Measurements from ENCODE around the gene ZNF500. TPM values are rescaled to one million over a fixed set of nuclear protein-coding genes. Genes with fewer than 3 reads are reported as not detected.

Gene ZNF500
- total RNA-seq, 4 donors from 2014 or later = 7.9 to 17.6 (median 12.4) TPM

- H3K27me3 ChIP-seq = no peaks in the 10 kb centered on the region
- H3K4me3 ChIP-seq = no peak overlapping the region
- peaks cover 19% of the 10 kb centered on the region for H3K4me1 ChIP-seq
- DNase-seq (ENCODE audit: low spot score in 2 of 2) = no peak
- no peaks in the 10 kb centered on the region for H3K9me3 ChIP-seq
- H3K36me3 ChIP-seq = peaks cover 73% of the 10 kb centered on the region
- H3K27ac ChIP-seq = no peak overlapping the region
- no peak for TF ChIP-seq EP300 (IDR thresholded peaks at IDR 0.05)
- TF ChIP-seq POLR2AphosphoS5 (IDR thresholded peaks at IDR 0.05) = no peak
- no peak for TF ChIP-seq POLR2A (IDR thresholded peaks at IDR 0.05)
- TF ChIP-seq CTCF (IDR thresholded peaks at IDR 0.05) = no peak
- 90% methylated on average over 2 of the region's 9 CpGs for WGBS
Measured at GRCh38 chr16:4762205-4762604, 4.8 kb downstream of the ZNF500 start.

GRCh38 chr16:4760221-4760910 lies 6.6 kb downstream of the ZNF500 start:
- no peak overlapping the region for H3K27ac ChIP-seq
- 85% methylated on average over 15 of the region's 23 CpGs for WGBS
- no peak for DNase-seq (ENCODE audit: low spot score in 2 of 2)
- TF ChIP-seq CTCF (IDR thresholded peaks at IDR 0.05) (no peak), POLR2AphosphoS5 (IDR thresholded peaks at IDR 0.05) (no peak), EP300 (IDR thresholded peaks at IDR 0.05) (no peak), POLR2A (IDR thresholded peaks at IDR 0.05) (no peak)
- H3K4me3 ChIP-seq = no peak overlapping the region
- no peaks in the 10 kb centered on the region for H3K27me3 ChIP-seq
- peaks cover 6% of the 10 kb centered on the region for H3K4me1 ChIP-seq
- peaks cover 90% of the 10 kb centered on the region for H3K36me3 ChIP-seq
- no peaks in the 10 kb centered on the region for H3K9me3 ChIP-seq

GRCh38 chr16:4755687-4756086 lies 11.3 kb downstream of the ZNF500 start:
- no peaks in the 10 kb centered on the region for H3K9me3 ChIP-seq
- no peak for DNase-seq (ENCODE audit: low spot score in 2 of 2)
- peaks cover 97% of the 10 kb centered on the region for H3K36me3 ChIP-seq
- TF ChIP-seq POLR2A (IDR thresholded peaks at IDR 0.05) (no peak), POLR2AphosphoS5 (IDR thresholded peaks at IDR 0.05) (no peak), EP300 (IDR thresholded peaks at IDR 0.05) (no peak), CTCF (IDR thresholded peaks at IDR 0.05) (no peak)
- 95% methylated on average over 6 of the region's 6 CpGs for WGBS
- H3K27ac ChIP-seq = no peak overlapping the region
- H3K4me1 ChIP-seq = no peaks in the 10 kb centered on the region
- no peak overlapping the region for H3K4me3 ChIP-seq
- no peaks in the 10 kb centered on the region for H3K27me3 ChIP-seq

GRCh38 chr16:4754865-4755264 lies 12.1 kb downstream of the ZNF500 start:
- no peak for DNase-seq (ENCODE audit: low spot score in 2 of 2)
- no peak for TF ChIP-seq CTCF (IDR thresholded peaks at IDR 0.05)
- TF ChIP-seq POLR2A (IDR thresholded peaks at IDR 0.05) = no peak
- TF ChIP-seq POLR2AphosphoS5 (IDR thresholded peaks at IDR 0.05) = no peak
- no peaks in the 10 kb centered on the region for H3K4me1 ChIP-seq
- WGBS = 97% methylated on average over 4 of the region's 4 CpGs
- no peak overlapping the region for H3K27ac ChIP-seq
- H3K27me3 ChIP-seq = no peaks in the 10 kb centered on the region
- no peaks in the 10 kb centered on the region for H3K9me3 ChIP-seq
- peaks cover 96% of the 10 kb centered on the region for H3K36me3 ChIP-seq
- H3K4me3 ChIP-seq = no peak overlapping the region

- Histone ChIP-seq H3K36me3 (peaks cover 89% of the 10 kb centered on the region), H3K27me3 (no peaks in the 10 kb centered on the region), H3K9me3 (no peaks in the 10 kb centered on the region), H3K4me3 (no peak overlapping the region), H3K27ac (no peak overlapping the region), H3K4me1 (no peaks in the 10 kb centered on the region)
- TF ChIP-seq CTCF (IDR thresholded peaks at IDR 0.05) (no peak), POLR2A (IDR thresholded peaks at IDR 0.05) (no peak), POLR2AphosphoS5 (IDR thresholded peaks at IDR 0.05) (no peak)
- no peak for DNase-seq (ENCODE audit: low spot score in 2 of 2)
- 95% methylated on average over 11 of the region's 11 CpGs for WGBS
Measured at GRCh38 chr16:4753227-4753626, 13.7 kb downstream of the ZNF500 start.
